ENCODE results near the gene THEMIS. TPM values are rescaled to one million over a fixed set of nuclear protein-coding genes. Genes with fewer than 3 reads are reported as not detected.

Gene THEMIS
- total and polyA plus RNA-seq, 2 experiments from 2014 or later, result 0.05 to 0.11 TPM

DNA sequence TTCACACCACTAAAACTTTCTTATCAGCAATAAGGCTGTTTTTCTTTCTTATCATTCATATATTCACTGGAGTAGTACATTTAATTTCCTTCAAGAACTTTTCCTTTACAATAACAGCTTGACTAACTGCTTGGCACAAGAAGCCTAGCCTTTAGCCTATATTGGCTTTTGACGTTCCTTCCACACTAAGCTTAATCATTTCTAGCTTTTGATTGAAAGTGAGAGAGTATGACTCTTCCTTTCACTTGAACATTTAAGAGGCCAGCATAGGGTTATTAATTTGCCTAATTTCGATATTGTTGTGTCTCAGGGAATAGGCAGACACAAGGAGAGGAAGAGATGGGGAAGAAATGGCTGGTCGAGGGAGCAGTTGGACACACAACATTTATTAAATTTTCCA, 23.6 kb downstream of the THEMIS start:
- in situ Hi-C loops (cut with MboI), result no loop called here
- H3K36me3 ChIP-seq (ENCODE audit: low read depth), result no peaks in the 10 kb centered on the region
- 60 to 64% methylated on average over 3 of the region's 3 CpGs for WGBS, 2 experiments (ENCODE audit: low coverage in 1 of 2, low lambda C conversion rate in 2 of 2, missing lambda C conversion rate in 2 of 2)

GRCh38 chr6:127869772-127870404, 31.0 kb downstream of the THEMIS start:
- Histone ChIP-seq H3K4me1 (ENCODE audit: insufficient read depth) (no peaks in the 10 kb centered on the region), H2AFZ (no peak overlapping the region), H4K20me1 (ENCODE audit: insufficient read depth) (no peaks in the 10 kb centered on the region), H3K79me2 (ENCODE audit: insufficient read depth) (no peaks in the 10 kb centered on the region), H3K27me3 (replicated peaks; ENCODE audit: insufficient read depth) (no peaks in the 10 kb centered on the region), H3K4me3 (no peak overlapping the region), H3K27ac (no peak overlapping the region), H3K36me3 (ENCODE audit: low read depth) (no peaks in the 10 kb centered on the region), H3K9me3 (ENCODE audit: low read depth) (no peaks in the 10 kb centered on the region), H3K4me2 (ENCODE audit: unreplicated experiment) (no peak overlapping the region), H3F3A (ENCODE audit: insufficient read depth) (no peaks in the 10 kb centered on the region), H3K9ac (no peak overlapping the region), H3K9me2 (ENCODE audit: insufficient read depth) (no peaks in the 10 kb centered on the region)
- in situ Hi-C loops (cut with MboI), result loop anchor here (25.0 kb wide), 2 partner anchors 642 to 867 kb away; partner anchors contain the start of gene PTPRK
- TF ChIP-seq EZH2 (IDR thresholded peaks at IDR 0.05; ENCODE audit: insufficient read depth, poor library complexity, severe bottlenecking) (no peak), EZH2phosphoT487 (IDR thresholded peaks at IDR 0.05; ENCODE audit: insufficient read depth, low read depth) (no peak)
- WGBS, 2 experiments (ENCODE audit: low coverage in 1 of 2, low lambda C conversion rate in 2 of 2, missing lambda C conversion rate in 2 of 2), result 81 to 87% methylated on average over 4 of the region's 4 CpGs
- DNase-seq, result no peak

More for the DNA sequence above, 23.6 kb downstream of the THEMIS start:
- Histone ChIP-seq H3K27me3 (replicated peaks; ENCODE audit: insufficient read depth) (no peaks in the 10 kb centered on the region), H3K79me2 (ENCODE audit: insufficient read depth) (no peaks in the 10 kb centered on the region), H2AFZ (no peak overlapping the region), H3K4me1 (ENCODE audit: insufficient read depth) (no peaks in the 10 kb centered on the region), H3K9me2 (ENCODE audit: insufficient read depth) (no peaks in the 10 kb centered on the region), H3K4me2 (ENCODE audit: unreplicated experiment) (no peak overlapping the region), H3K9ac (no peak overlapping the region), H3K9me3 (ENCODE audit: low read depth) (no peaks in the 10 kb centered on the region), H3F3A (ENCODE audit: insufficient read depth) (no peaks in the 10 kb centered on the region), H3K4me3 (no peak overlapping the region), H4K20me1 (ENCODE audit: insufficient read depth) (no peaks in the 10 kb centered on the region), H3K27ac (no peak overlapping the region)
- TF ChIP-seq EZH2 (IDR thresholded peaks at IDR 0.05; ENCODE audit: insufficient read depth, poor library complexity, severe bottlenecking), result no peak
- no peak for TF ChIP-seq EZH2phosphoT487 (IDR thresholded peaks at IDR 0.05; ENCODE audit: insufficient read depth, low read depth)
- no peak for DNase-seq

GRCh38 chr6:127869183-127869582, 31.7 kb downstream of the THEMIS start:
- no peak overlapping the region for H3K4me3 ChIP-seq
- H3K9me3 ChIP-seq (ENCODE audit: low read depth), result no peaks in the 10 kb centered on the region
- no peak overlapping the region for H3K9ac ChIP-seq
- no peak overlapping the region for H3K4me2 ChIP-seq (ENCODE audit: unreplicated experiment)
- WGBS, 2 experiments (ENCODE audit: low coverage in 1 of 2, low lambda C conversion rate in 2 of 2, missing lambda C conversion rate in 2 of 2), result 87 to 91% methylated on average over 5 of the region's 5 CpGs
- no peak for TF ChIP-seq EZH2phosphoT487 (IDR thresholded peaks at IDR 0.05; ENCODE audit: insufficient read depth, low read depth)
- no peak for TF ChIP-seq EZH2 (IDR thresholded peaks at IDR 0.05; ENCODE audit: insufficient read depth, poor library complexity, severe bottlenecking)
- no peaks in the 10 kb centered on the region for H3K79me2 ChIP-seq (ENCODE audit: insufficient read depth)
- H3K36me3 ChIP-seq (ENCODE audit: low read depth), result no peaks in the 10 kb centered on the region
- no peak overlapping the region for H3K27ac ChIP-seq
- H3K9me2 ChIP-seq (ENCODE audit: insufficient read depth), result no peaks in the 10 kb centered on the region
- no peaks in the 10 kb centered on the region for H3K4me1 ChIP-seq (ENCODE audit: insufficient read depth)
- no peak for DNase-seq
- in situ Hi-C loops (cut with MboI), result loop anchor here (25.0 kb wide), 2 partner anchors 643 to 868 kb away; partner anchors contain the start of gene PTPRK
- no peaks in the 10 kb centered on the region for H4K20me1 ChIP-seq (ENCODE audit: insufficient read depth)
- no peaks in the 10 kb centered on the region for H3F3A ChIP-seq (ENCODE audit: insufficient read depth)
- H3K27me3 ChIP-seq (replicated peaks; ENCODE audit: insufficient read depth), result no peaks in the 10 kb centered on the region
- H2AFZ ChIP-seq, result no peak overlapping the region

DNA sequence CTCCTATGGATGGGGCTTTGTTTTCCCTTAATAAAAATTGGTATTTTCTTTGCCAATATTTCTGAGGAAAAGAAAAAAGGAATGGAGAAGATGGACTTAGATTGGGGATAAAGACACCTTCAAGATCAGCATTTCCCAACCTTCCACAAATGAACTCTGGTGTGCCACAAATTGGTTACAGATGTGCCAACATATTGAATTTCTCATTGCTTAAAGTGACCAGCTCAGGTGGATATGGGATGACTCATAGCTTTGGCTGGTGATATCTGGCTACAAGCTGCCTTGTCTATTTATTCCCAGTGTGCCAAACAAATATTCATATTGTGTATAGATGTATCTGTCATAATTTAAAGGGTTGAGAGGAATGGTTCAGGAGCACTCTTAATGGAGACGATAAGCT, 32.5 kb downstream of the THEMIS start:
- TF ChIP-seq EZH2phosphoT487 (IDR thresholded peaks at IDR 0.05; ENCODE audit: insufficient read depth, low read depth) (no peak), EZH2 (IDR thresholded peaks at IDR 0.05; ENCODE audit: insufficient read depth, poor library complexity, severe bottlenecking) (no peak)
- no peak overlapping the region for H3K4me3 ChIP-seq
- in situ Hi-C loops (cut with MboI), result loop anchor here (25.0 kb wide), 2 partner anchors 644 to 869 kb away; partner anchors contain the start of gene PTPRK
- WGBS, 2 experiments (ENCODE audit: low coverage in 1 of 2, low lambda C conversion rate in 2 of 2, missing lambda C conversion rate in 2 of 2), result 85 to 97% methylated on average over 1 of the region's 1 CpG
- H3K36me3 ChIP-seq (ENCODE audit: low read depth), result no peaks in the 10 kb centered on the region
- H3K4me1 ChIP-seq (ENCODE audit: insufficient read depth), result no peaks in the 10 kb centered on the region
- no peaks in the 10 kb centered on the region for H3F3A ChIP-seq (ENCODE audit: insufficient read depth)
- H3K9me3 ChIP-seq (ENCODE audit: low read depth), result no peaks in the 10 kb centered on the region
- H3K27me3 ChIP-seq (replicated peaks; ENCODE audit: insufficient read depth), result no peaks in the 10 kb centered on the region
- H3K79me2 ChIP-seq (ENCODE audit: insufficient read depth), result no peaks in the 10 kb centered on the region
- no peaks in the 10 kb centered on the region for H4K20me1 ChIP-seq (ENCODE audit: insufficient read depth)
- no peak for DNase-seq
- H3K9me2 ChIP-seq (ENCODE audit: insufficient read depth), result no peaks in the 10 kb centered on the region
- H3K9ac ChIP-seq, result no peak overlapping the region
- no peak overlapping the region for H3K4me2 ChIP-seq (ENCODE audit: unreplicated experiment)
- H3K27ac ChIP-seq, result no peak overlapping the region
- no peak overlapping the region for H2AFZ ChIP-seq

Data from GM23248 (cell line).